PFSK-1 (cell line): ENCODE data around the gene ANK2.

ENCODE experiments used
- POLR2AphosphoS5 ChIP-seq: IDR thresholded peaks from 2 replicates; pipeline ENCODE4 v1.6.1; 2012; ENCODE audit warnings: low read depth, mild to moderate bottlenecking, control low read depth, low read length, moderate library complexity
- TAF1 ChIP-seq: IDR thresholded peaks from 2 replicates; pipeline ENCODE4 v1.6.1; 2012; ENCODE audit warnings: low read length, control low read depth, borderline replicate concordance; ENCODE audit not compliant: insufficient read depth
- TF ChIP-seq, protein P1 (sequence below), 2 experiments: IDR thresholded peaks; 2 replicates each; pipeline versions ENCODE4 v1.6.1 to v1.8.0; 2011 to 2012; ENCODE audit warnings: low read depth in 2 of 2, low read length in 2 of 2, control low read depth in 1 of 2, inconsistent platforms in 1 of 2, mild to moderate bottlenecking in 1 of 2, moderate library complexity in 1 of 2; ENCODE audit not compliant: insufficient read depth in 1 of 2

DNA sequence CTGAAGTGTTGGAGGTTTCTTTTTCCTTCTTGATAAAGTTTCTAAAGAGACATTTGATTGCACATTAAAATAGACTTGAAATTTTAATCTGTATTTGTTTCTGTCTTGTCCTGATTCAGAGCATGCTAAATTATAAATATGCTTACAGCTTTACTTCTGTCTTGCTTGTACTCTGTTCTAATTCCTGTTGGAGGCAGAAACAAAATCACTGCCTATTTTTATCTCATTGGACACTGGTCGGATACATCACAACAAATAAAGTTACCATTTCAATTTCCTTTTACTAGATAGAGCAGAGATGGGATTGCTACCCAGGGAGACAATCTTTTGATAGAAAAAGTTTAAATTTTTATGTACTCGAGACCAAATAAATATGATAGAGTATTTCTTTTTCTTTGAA lies 6.9 kb downstream of the ANK2 start:
- TF ChIP-seq, protein P1, sequence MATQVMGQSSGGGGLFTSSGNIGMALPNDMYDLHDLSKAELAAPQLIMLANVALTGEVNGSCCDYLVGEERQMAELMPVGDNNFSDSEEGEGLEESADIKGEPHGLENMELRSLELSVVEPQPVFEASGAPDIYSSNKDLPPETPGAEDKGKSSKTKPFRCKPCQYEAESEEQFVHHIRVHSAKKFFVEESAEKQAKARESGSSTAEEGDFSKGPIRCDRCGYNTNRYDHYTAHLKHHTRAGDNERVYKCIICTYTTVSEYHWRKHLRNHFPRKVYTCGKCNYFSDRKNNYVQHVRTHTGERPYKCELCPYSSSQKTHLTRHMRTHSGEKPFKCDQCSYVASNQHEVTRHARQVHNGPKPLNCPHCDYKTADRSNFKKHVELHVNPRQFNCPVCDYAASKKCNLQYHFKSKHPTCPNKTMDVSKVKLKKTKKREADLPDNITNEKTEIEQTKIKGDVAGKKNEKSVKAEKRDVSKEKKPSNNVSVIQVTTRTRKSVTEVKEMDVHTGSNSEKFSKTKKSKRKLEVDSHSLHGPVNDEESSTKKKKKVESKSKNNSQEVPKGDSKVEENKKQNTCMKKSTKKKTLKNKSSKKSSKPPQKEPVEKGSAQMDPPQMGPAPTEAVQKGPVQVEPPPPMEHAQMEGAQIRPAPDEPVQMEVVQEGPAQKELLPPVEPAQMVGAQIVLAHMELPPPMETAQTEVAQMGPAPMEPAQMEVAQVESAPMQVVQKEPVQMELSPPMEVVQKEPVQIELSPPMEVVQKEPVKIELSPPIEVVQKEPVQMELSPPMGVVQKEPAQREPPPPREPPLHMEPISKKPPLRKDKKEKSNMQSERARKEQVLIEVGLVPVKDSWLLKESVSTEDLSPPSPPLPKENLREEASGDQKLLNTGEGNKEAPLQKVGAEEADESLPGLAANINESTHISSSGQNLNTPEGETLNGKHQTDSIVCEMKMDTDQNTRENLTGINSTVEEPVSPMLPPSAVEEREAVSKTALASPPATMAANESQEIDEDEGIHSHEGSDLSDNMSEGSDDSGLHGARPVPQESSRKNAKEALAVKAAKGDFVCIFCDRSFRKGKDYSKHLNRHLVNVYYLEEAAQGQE (IDR thresholded peaks at IDR 0.05; ENCODE audit: insufficient read depth in 1 of 2, low read depth in 2 of 2, low read length in 2 of 2), result no peak
- TF ChIP-seq POLR2AphosphoS5 (no peak), TAF1 (no peak)
